Middle frontal gyrus (tissue), 1 donor: ENCODE results near the gene MCUR1.
A peak's percentile ranks its signal among the peaks of the same experiment; 100 is the strongest.
"Not testable (repeated sequence)": the region's sequence is repeated elsewhere in the genome, so short reads cannot be mapped to it uniquely, and the experiment has no call there.

Experiments used
- DNase-seq: peaks from one replicate; pipeline ENCODE4 v3.0.0-alpha.2; 2015; ENCODE audit warnings: low spot score; ENCODE audit errors: extremely low spot score

The MCUR1 gene

GRCh38 chr6:13814176-13814937 lies at the start of gene MCUR1:
MCUR1 (minus strand) TSS chr6:13814557; CDS start chr6:13814429, 128 bp downstream.
- peak; percentile 80 for DNase-seq

GRCh38 chr6:13863699-13864155 lies 49.4 kb upstream of the MCUR1 start:
- no peak for DNase-seq

- DNase-seq: not testable (repeated sequence)
These were observed 46.3 kb upstream of the MCUR1 start for GRCh38 chr6:13860556-13861185.

- DNase-seq: no peak
These were observed 45.7 kb upstream of the MCUR1 start for GRCh38 chr6:13859871-13860555.

- no peak for DNase-seq
These were observed 40.4 kb upstream of the MCUR1 start for GRCh38 chr6:13854716-13855250.

GRCh38 chr6:13853871-13854270 lies 39.5 kb upstream of the MCUR1 start:
- no peak for DNase-seq

GRCh38 chr6:13851803-13852202 lies 37.4 kb upstream of the MCUR1 start:
- DNase-seq: no peak

- DNase-seq: no peak
These were observed 37.0 kb upstream of the MCUR1 start for GRCh38 chr6:13851330-13851729.

GRCh38 chr6:13850690-13851089 lies 36.3 kb upstream of the MCUR1 start:
- not testable (repeated sequence) for DNase-seq

GRCh38 chr6:13848522-13849150 lies 34.3 kb upstream of the MCUR1 start:
- no peak for DNase-seq

GRCh38 chr6:13847326-13848050 lies 33.1 kb upstream of the MCUR1 start:
- no peak for DNase-seq

GRCh38 chr6:13846841-13847240 lies 32.5 kb upstream of the MCUR1 start:
- no peak for DNase-seq

GRCh38 chr6:13841936-13842335 lies 27.6 kb upstream of the MCUR1 start:
- DNase-seq: no peak

- DNase-seq: no peak
These were observed 24.3 kb upstream of the MCUR1 start for GRCh38 chr6:13838616-13839015.

- no peak for DNase-seq
These were observed 21.8 kb upstream of the MCUR1 start for GRCh38 chr6:13836170-13836569.

GRCh38 chr6:13834790-13835189 lies 20.4 kb upstream of the MCUR1 start:
- no peak for DNase-seq

- DNase-seq: not testable (repeated sequence)
These were observed 19.7 kb upstream of the MCUR1 start for GRCh38 chr6:13834018-13834417.

- no peak for DNase-seq
These were observed 18.4 kb upstream of the MCUR1 start for GRCh38 chr6:13832778-13833177.

GRCh38 chr6:13831615-13832014 lies 17.3 kb upstream of the MCUR1 start:
- DNase-seq: no peak

- DNase-seq: no peak
These were observed 16.4 kb upstream of the MCUR1 start for GRCh38 chr6:13830803-13831202.

- DNase-seq: not testable (repeated sequence)
These were observed 15.1 kb upstream of the MCUR1 start for GRCh38 chr6:13829419-13829818.
